HCT116 (cell line): ENCODE results near the gene LRRC4. TPM values are rescaled to one million over a fixed set of nuclear protein-coding genes. Genes with fewer than 3 reads are reported as not detected.

ENCODE experiments used
- ATAC-seq: fragments of 200-7000 bp; cut with Tn5 transposase; 2 replicates; pipeline ENCODE4 v1.9.1; 2020; ENCODE audit warnings: mild to moderate bottlenecking, moderate library complexity
- BruUV-seq: library from RNA; stranded (reverse); fragments of 400-500 nt; replicated peaks from 2 replicates; lab custom pipeline; 2021; lab: Mats Ljungman, UMichigan
- CTCF ChIA-PET: fragments of 300-600 bp; sonication (Branson Sonifier 250); formaldehyde crosslinking; loops from one replicate; lab custom pipeline; 2021; ENCODE audit warnings: antibody characterized with exemption; lab: Charles Lee
- POLR2A ChIA-PET: fragments of 300-600, 350-600 bp; sonication (Branson Sonifier 250); formaldehyde crosslinking; loops from one replicate; lab custom pipeline; 2021; ENCODE audit warnings: antibody characterized with exemption; lab: Charles Lee
- RAD21 ChIA-PET, 2 experiments: fragments of 300-600 bp; sonication (Branson Sonifier 250); formaldehyde crosslinking; loops; one replicate each; lab custom pipeline; 2023; ENCODE audit warnings: low total read pairs in 2 of 2; ENCODE audit not compliant: uncharacterized antibody in 2 of 2, unreplicated experiment in 2 of 2, low non-redundant PET in 1 of 2; lab: Charles Lee
- DNase-seq: peaks from one replicate; pipeline ENCODE4 v3.0.0-alpha.2; 2010; ENCODE audit warnings: low read depth, low spot score
- H2AFZ ChIP-seq: fragments of 200-600 bp; shearing (Covaris generic), sonication (generic); 2 replicates; pipeline ENCODE4 v1.6.1; 2017; ENCODE audit warnings: low read depth, mixed run types, mixed read lengths, antibody characterized with exemption, low read length; ENCODE audit not compliant: poor library complexity, severe bottlenecking
- H3K27ac ChIP-seq: 2 replicates; pipeline ENCODE4 v1.5.1; 2012; ENCODE audit warnings: low read depth, low read length
- H3K27me3 ChIP-seq: fragments of 200-600 bp; sonication (generic); 2 replicates; pipeline ENCODE4 v1.6.1; 2016; ENCODE audit warnings: mixed run types, low read length, mixed read lengths; ENCODE audit not compliant: insufficient read depth
- H3K36me3 ChIP-seq, 2 experiments: fragments of 200-500 bp in 1 of 2; fragments of 200-600 bp in 1 of 2; sonication (Bioruptor generic) in 1 of 2; sonication (generic) in 1 of 2; 2 replicates each; pipeline versions ENCODE4 v1.5.1 to v1.6.1; 2014 to 2016; ENCODE audit warnings: low read length in 2 of 2, inconsistent platforms in 1 of 2, mixed read lengths in 1 of 2, mixed run types in 1 of 2; ENCODE audit not compliant: insufficient read depth in 2 of 2, control insufficient read depth in 1 of 2
- H3K4me1 ChIP-seq, 2 experiments: fragments of 200-600 bp in 1 of 2; sonication (generic) in 1 of 2; 2 replicates each; pipeline versions ENCODE4 v1.5.1 to v1.6.1; 2012 to 2017; ENCODE audit warnings: low read length in 2 of 2, inconsistent platforms in 1 of 2, mild to moderate bottlenecking in 1 of 2, mixed read lengths in 1 of 2, mixed run types in 1 of 2, moderate library complexity in 1 of 2; ENCODE audit not compliant: insufficient read depth in 2 of 2, control insufficient read depth in 1 of 2
- H3K4me2 ChIP-seq: fragments of 200-600 bp; sonication (generic); 2 replicates; pipeline ENCODE4 v1.6.1; 2017; ENCODE audit warnings: mixed run types, low read length, mixed read lengths
- H3K4me3 ChIP-seq, 2 experiments: fragments of 200-600 bp in 1 of 2; sonication (generic) in 1 of 2; replicated peaks in 1 of 2; 2 replicates each; pipeline ENCODE4 v1.5.1; 2011 to 2016; ENCODE audit warnings: low read length in 2 of 2, control low read depth in 1 of 2, low read depth in 1 of 2, mild to moderate bottlenecking in 1 of 2, mixed read lengths in 1 of 2, mixed run types in 1 of 2
- H3K79me2 ChIP-seq: fragments of 200-600 bp; sonication (generic); 2 replicates; pipeline ENCODE4 v1.6.1; 2017; ENCODE audit warnings: mild to moderate bottlenecking, mixed run types, low read length, moderate library complexity, mixed read lengths; ENCODE audit not compliant: insufficient read depth
- H3K9ac ChIP-seq: fragments of 200-600 bp; sonication (generic); 2 replicates; pipeline ENCODE4 v1.6.1; 2016; ENCODE audit warnings: low read length, mixed read lengths
- H3K9me2 ChIP-seq: fragments of 200-600 bp; sonication (generic), shearing (Covaris generic); 2 replicates; pipeline ENCODE4 v1.6.1; 2017; ENCODE audit warnings: mixed run types, mild to moderate bottlenecking, moderate library complexity; ENCODE audit not compliant: insufficient read depth
- H3K9me3 ChIP-seq, 2 experiments: fragments of 200-500 bp in 1 of 2; fragments of 200-600 bp in 1 of 2; sonication (Bioruptor generic) in 1 of 2; sonication (generic) in 1 of 2; 2 replicates each; pipeline ENCODE4 v1.6.1; 2014 to 2017; ENCODE audit warnings: low read length in 2 of 2, mixed read lengths in 2 of 2, inconsistent platforms in 1 of 2, low read depth in 1 of 2, mild to moderate bottlenecking in 1 of 2, mixed run types in 1 of 2, moderate library complexity in 1 of 2; ENCODE audit not compliant: control insufficient read depth in 1 of 2, insufficient read depth in 1 of 2
- H4K20me1 ChIP-seq: fragments of 200-600 bp; sonication (generic), shearing (Covaris generic); 2 replicates; pipeline ENCODE4 v1.6.1; 2017; ENCODE audit warnings: mixed run types, mild to moderate bottlenecking, moderate library complexity; ENCODE audit not compliant: insufficient read depth
- CBX3 ChIP-seq: IDR thresholded peaks from 2 replicates; pipeline ENCODE4 v1.6.1; 2012; ENCODE audit warnings: low read depth
- ELF1 ChIP-seq: IDR thresholded peaks from 2 replicates; pipeline ENCODE4 v1.6.1; 2012; ENCODE audit warnings: low read depth, borderline replicate concordance
- POLR2AphosphoS5 ChIP-seq: IDR thresholded peaks from 2 replicates; pipeline ENCODE4 v1.6.1; 2011; ENCODE audit warnings: mild to moderate bottlenecking, low read depth, low read length, moderate library complexity
- RAD21 ChIP-seq: IDR thresholded peaks from 2 replicates; pipeline ENCODE4 v1.6.1; 2012; ENCODE audit warnings: low read depth, mild to moderate bottlenecking
- SIN3A ChIP-seq: IDR thresholded peaks from 2 replicates; pipeline ENCODE4 v1.6.1; 2012; ENCODE audit warnings: low read depth
- SRF ChIP-seq: IDR thresholded peaks from 2 replicates; pipeline ENCODE4 v1.6.1; 2012; ENCODE audit warnings: low read depth
- YY1 ChIP-seq: IDR thresholded peaks from 2 replicates; pipeline ENCODE4 v1.6.1; 2011; ENCODE audit warnings: low read length, low read depth, moderate library complexity, mild to moderate bottlenecking; ENCODE audit not compliant: insufficient replicate concordance; ENCODE audit errors: extremely low read depth
- ZFX ChIP-seq: fragments of 450-650 bp; IDR thresholded peaks from 2 replicates; pipeline ENCODE4 v1.6.1; 2017
- intact Hi-C: fragments of 100-400 bp; cut with micrococcal nuclease; formaldehyde crosslinking; loops from 2 replicates; pipeline ENCODE4 v1.10.0; 2022
- total RNA-seq: library from RNA; stranded (reverse); gene quantifications from one replicate; pipeline ENCODE4 v1.2.1, GENCODE V29; 2021; ENCODE audit not compliant: unreplicated experiment
- TF ChIP-seq, protein P1 (sequence below): IDR thresholded peaks from 2 replicates; pipeline ENCODE4 v1.6.1; 2012
- TF ChIP-seq, protein P2 (sequence below): IDR thresholded peaks from 2 replicates; pipeline ENCODE4 v1.6.1; 2012; ENCODE audit warnings: low read depth
- TF ChIP-seq, protein P3 (sequence below): IDR thresholded peaks from 2 replicates; pipeline ENCODE4 v1.6.1; 2011; ENCODE audit warnings: mild to moderate bottlenecking, low read length, moderate library complexity; ENCODE audit not compliant: insufficient replicate concordance; ENCODE audit errors: extremely low read depth
- TF ChIP-seq, protein P4 (sequence below): IDR thresholded peaks from 2 replicates; pipeline ENCODE4 v1.6.1; 2012

The LRRC4 gene
- total RNA-seq, 1 experiment from 2014 or later: not detected

DNA sequence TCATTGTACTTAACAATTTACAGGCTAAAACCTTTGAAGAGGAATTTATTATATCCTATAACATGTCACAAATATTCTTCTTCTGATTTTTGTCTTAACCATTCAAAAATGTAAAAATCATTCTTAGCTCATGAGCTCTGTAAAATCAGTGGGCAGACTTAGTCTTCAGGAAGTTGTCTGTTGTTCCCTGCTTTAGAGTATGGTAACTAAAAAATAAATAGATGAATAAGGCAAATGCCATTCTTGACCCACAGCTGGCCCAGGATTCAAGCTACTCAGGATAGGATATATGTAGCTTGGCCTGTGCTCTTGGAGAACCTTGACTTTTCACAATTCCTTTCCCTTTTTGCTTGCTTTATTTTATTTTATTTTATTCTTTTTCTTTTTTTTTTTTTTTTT is 51.5 kb downstream of the LRRC4 start (continued):
- TF ChIP-seq RAD21: no peak
- TF ChIP-seq, all 23 proteins: peak for 0

DNA sequence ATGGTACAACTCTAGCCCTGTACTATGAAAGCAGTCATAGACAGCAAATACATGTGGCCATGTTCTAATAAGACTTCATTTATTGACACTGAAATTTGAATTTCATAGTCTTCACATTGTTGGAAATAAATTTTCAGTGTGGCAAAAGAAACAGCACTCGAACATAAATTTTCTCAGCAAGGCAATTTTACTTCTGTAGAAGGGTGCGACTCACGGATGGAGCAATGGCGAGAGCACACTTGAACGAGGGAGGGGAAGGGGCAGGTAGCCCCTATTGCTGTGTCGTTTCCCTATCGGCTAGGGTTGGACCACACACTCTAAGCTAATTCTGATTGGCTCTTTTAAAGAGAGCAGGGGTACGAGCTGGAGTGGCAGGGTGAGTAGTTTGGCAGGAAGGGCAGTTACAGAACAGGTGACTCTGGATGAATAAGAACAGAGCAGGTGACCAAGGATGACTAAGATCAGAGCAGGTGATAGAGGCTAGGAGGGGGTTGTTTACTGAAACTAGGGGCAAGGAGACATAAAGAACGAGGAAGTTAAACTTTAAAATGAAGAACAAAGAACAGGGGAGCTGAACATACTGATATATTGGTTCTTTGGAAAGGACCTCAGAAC is 52.0 kb downstream of the LRRC4 start:
- Histone ChIP-seq H3K9me3 (peaks cover 0 to 10% of the 10 kb centered on the region in 2 experiments; a peak in 1 of 4 replicates), H2AFZ (no peak overlapping the region), H3K4me1 (peaks cover 0 to 16% of the 10 kb centered on the region in 2 experiments; a peak in 1 of 4 replicates), H3K36me3 (peaks cover 0 to 21% of the 10 kb centered on the region in 2 experiments; a peak in 2 of 4 replicates), H4K20me1 (no peaks in the 10 kb centered on the region), H3K27me3 (no peaks in the 10 kb centered on the region), H3K27ac (no peak overlapping the region), H3K9ac (no peak overlapping the region), H3K79me2 (no peaks in the 10 kb centered on the region), H3K4me2 (no peak overlapping the region), H3K9me2 (no peaks in the 10 kb centered on the region), H3K4me3 (no peak overlapping the region)
- peak; percentile 57; the same call in 1 of the 2 replicates for TF ChIP-seq CBX3
- TF ChIP-seq SRF: no peak
- no peak for TF ChIP-seq ELF1
- TF ChIP-seq ZFX: no peak
- no peak for TF ChIP-seq SIN3A
- ATAC-seq: no peak
- RAD21 ChIA-PET: no interaction called here
- CTCF ChIA-PET: no interaction called here
- no peak for DNase-seq
- BruUV-seq: no TSS peak
- intact Hi-C loops: no loop called here
- POLR2A ChIA-PET: no interaction called here

DNA sequence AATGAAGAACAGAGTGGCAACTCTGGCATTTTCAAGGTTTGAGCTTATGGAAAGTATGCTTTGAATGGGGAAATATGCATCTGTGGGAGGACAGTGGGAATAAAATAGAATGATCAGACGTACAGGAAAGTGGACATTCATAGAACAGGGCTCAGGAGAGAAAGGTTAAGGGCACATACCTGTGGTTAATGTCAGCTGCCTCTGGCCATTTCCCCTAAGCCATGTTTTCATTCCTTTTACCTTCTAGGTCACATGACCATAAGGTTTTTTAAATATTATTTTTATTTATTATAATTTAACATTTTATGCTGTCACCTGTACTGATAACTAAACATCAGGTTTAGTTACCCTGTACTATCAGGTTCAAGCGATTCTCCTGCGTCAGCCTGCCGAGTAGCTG is 52.8 kb downstream of the LRRC4 start:
- Histone ChIP-seq H3K36me3 (peaks cover 0 to 21% of the 10 kb centered on the region in 2 experiments; a peak in 2 of 4 replicates), H2AFZ (no peak overlapping the region), H3K9ac (no peak overlapping the region), H3K27ac (no peak overlapping the region), H3K9me3 (peaks cover 0 to 10% of the 10 kb centered on the region in 2 experiments; a peak in 1 of 4 replicates), H3K4me1 (peaks cover 0 to 9% of the 10 kb centered on the region in 2 experiments; a peak in 1 of 4 replicates), H4K20me1 (no peaks in the 10 kb centered on the region), H3K79me2 (no peaks in the 10 kb centered on the region), H3K4me3 (no peak overlapping the region), H3K9me2 (no peaks in the 10 kb centered on the region), H3K4me2 (no peak overlapping the region), H3K27me3 (no peaks in the 10 kb centered on the region)
- CTCF ChIA-PET: no interaction called here
- RAD21 ChIA-PET: no interaction called here
- no peak for ATAC-seq
- BruUV-seq: no TSS peak
- intact Hi-C loops: no loop called here
- no peak for DNase-seq
- POLR2A ChIA-PET: no interaction called here
- TF ChIP-seq, protein P1, sequence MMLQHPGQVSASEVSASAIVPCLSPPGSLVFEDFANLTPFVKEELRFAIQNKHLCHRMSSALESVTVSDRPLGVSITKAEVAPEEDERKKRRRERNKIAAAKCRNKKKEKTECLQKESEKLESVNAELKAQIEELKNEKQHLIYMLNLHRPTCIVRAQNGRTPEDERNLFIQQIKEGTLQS: no peak
- TF ChIP-seq, protein P2, sequence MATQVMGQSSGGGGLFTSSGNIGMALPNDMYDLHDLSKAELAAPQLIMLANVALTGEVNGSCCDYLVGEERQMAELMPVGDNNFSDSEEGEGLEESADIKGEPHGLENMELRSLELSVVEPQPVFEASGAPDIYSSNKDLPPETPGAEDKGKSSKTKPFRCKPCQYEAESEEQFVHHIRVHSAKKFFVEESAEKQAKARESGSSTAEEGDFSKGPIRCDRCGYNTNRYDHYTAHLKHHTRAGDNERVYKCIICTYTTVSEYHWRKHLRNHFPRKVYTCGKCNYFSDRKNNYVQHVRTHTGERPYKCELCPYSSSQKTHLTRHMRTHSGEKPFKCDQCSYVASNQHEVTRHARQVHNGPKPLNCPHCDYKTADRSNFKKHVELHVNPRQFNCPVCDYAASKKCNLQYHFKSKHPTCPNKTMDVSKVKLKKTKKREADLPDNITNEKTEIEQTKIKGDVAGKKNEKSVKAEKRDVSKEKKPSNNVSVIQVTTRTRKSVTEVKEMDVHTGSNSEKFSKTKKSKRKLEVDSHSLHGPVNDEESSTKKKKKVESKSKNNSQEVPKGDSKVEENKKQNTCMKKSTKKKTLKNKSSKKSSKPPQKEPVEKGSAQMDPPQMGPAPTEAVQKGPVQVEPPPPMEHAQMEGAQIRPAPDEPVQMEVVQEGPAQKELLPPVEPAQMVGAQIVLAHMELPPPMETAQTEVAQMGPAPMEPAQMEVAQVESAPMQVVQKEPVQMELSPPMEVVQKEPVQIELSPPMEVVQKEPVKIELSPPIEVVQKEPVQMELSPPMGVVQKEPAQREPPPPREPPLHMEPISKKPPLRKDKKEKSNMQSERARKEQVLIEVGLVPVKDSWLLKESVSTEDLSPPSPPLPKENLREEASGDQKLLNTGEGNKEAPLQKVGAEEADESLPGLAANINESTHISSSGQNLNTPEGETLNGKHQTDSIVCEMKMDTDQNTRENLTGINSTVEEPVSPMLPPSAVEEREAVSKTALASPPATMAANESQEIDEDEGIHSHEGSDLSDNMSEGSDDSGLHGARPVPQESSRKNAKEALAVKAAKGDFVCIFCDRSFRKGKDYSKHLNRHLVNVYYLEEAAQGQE: no peak
- TF ChIP-seq, protein P3, sequence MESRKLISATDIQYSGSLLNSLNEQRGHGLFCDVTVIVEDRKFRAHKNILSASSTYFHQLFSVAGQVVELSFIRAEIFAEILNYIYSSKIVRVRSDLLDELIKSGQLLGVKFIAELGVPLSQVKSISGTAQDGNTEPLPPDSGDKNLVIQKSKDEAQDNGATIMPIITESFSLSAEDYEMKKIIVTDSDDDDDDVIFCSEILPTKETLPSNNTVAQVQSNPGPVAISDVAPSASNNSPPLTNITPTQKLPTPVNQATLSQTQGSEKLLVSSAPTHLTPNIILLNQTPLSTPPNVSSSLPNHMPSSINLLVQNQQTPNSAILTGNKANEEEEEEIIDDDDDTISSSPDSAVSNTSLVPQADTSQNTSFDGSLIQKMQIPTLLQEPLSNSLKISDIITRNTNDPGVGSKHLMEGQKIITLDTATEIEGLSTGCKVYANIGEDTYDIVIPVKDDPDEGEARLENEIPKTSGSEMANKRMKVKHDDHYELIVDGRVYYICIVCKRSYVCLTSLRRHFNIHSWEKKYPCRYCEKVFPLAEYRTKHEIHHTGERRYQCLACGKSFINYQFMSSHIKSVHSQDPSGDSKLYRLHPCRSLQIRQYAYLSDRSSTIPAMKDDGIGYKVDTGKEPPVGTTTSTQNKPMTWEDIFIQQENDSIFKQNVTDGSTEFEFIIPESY: no peak
- TF ChIP-seq SIN3A (no peak), CBX3 (no peak), YY1 (no peak), RAD21 (no peak), POLR2AphosphoS5 (no peak)
- TF ChIP-seq, protein P4, sequence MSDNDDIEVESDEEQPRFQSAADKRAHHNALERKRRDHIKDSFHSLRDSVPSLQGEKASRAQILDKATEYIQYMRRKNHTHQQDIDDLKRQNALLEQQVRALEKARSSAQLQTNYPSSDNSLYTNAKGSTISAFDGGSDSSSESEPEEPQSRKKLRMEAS: no peak
